Muscle of arm (tissue), 14 donors: ENCODE results near the gene PRPF19. TPM values are rescaled to one million over a fixed set of nuclear protein-coding genes. Genes with fewer than 3 reads are reported as not detected.
A peak's percentile ranks its signal among the peaks of the same experiment; 100 is the strongest.

Source experiments
- DNase-seq: peaks from one replicate; pipeline ENCODE4 v3.0.0-alpha.2; 2013
- long read RNA-seq, 11 donors: transcript quantifications; one replicate each; lab custom pipeline, GENCODE V29; 2026
- polyA plus RNA-seq, 12 donors: library from polyadenylated mRNA; unstranded; fragments of 120-200 nt; gene quantifications; one replicate each; pipeline ENCODE4 v1.2.1, GENCODE V29; 2013; ENCODE audit not compliant: insufficient read length in 12 of 12

PRPF19 gene
- polyA plus RNA-seq = 10 to 100 TPM in 11 of 12 donors, not detected in 1; 53.4 to 83.9 (median 64.8) TPM
- long read RNA-seq, donor 1, transcript PRPF19-201 (16 exons, 2,157 nt) = major isoform, 15 of 41 reads
- long read RNA-seq, donor 1, partial matches to known transcripts = 26 of 41 reads
- long read RNA-seq, donor 1, other reads (novel, unspliced or antisense) = 0 of 41 reads
- long read RNA-seq, donor 2, transcript PRPF19-201 (16 exons, 2,157 nt) = major isoform, 16 of 22 reads
- long read RNA-seq, donor 2, partial matches to known transcripts = 5 of 22 reads
- long read RNA-seq, donor 2, other reads (novel, unspliced or antisense) = 0 of 22 reads
- long read RNA-seq, donor 3, transcript PRPF19-201 (16 exons, 2,157 nt) = major isoform, 7 of 19 reads
- long read RNA-seq, donor 3, partial matches to known transcripts = 12 of 19 reads
- long read RNA-seq, donor 3, other reads (novel, unspliced or antisense) = 0 of 19 reads
- long read RNA-seq, donor 4, transcript PRPF19-201 (16 exons, 2,157 nt) = major isoform, 5 of 5 reads
- long read RNA-seq, donor 4, partial matches to known transcripts = 0 of 5 reads
- long read RNA-seq, donor 4, other reads (novel, unspliced or antisense) = 0 of 5 reads
- long read RNA-seq, donor 5 = 0 reads
- long read RNA-seq, donor 6, transcript PRPF19-201 (16 exons, 2,157 nt) = major isoform, 5 of 5 reads
- long read RNA-seq, donor 6, partial matches to known transcripts = 0 of 5 reads
- long read RNA-seq, donor 6, other reads (novel, unspliced or antisense) = 0 of 5 reads
- long read RNA-seq, donor 7, partial matches to known transcripts = 6 of 10 reads
- long read RNA-seq, donor 7, other reads (novel, unspliced or antisense) = 0 of 10 reads
- long read RNA-seq, donor 8, transcript PRPF19-201 (16 exons, 2,157 nt) = major isoform, 6 of 21 reads
- long read RNA-seq, donor 8, partial matches to known transcripts = 15 of 21 reads
- long read RNA-seq, donor 8, other reads (novel, unspliced or antisense) = 0 of 21 reads
- long read RNA-seq, donor 9, transcript PRPF19-201 (16 exons, 2,157 nt) = major isoform, 9 of 14 reads
- long read RNA-seq, donor 9, partial matches to known transcripts = 5 of 14 reads
- long read RNA-seq, donor 9, other reads (novel, unspliced or antisense) = 0 of 14 reads
- long read RNA-seq, donor 10, transcript PRPF19-201 (16 exons, 2,157 nt) = major isoform, 9 of 9 reads
- long read RNA-seq, donor 10, partial matches to known transcripts = 0 of 9 reads
- long read RNA-seq, donor 10, other reads (novel, unspliced or antisense) = 0 of 9 reads
- long read RNA-seq, donor 11, transcript PRPF19-201 (16 exons, 2,157 nt) = major isoform, 15 of 28 reads
- long read RNA-seq, donor 11, partial matches to known transcripts = 13 of 28 reads
- long read RNA-seq, donor 11, other reads (novel, unspliced or antisense) = 0 of 28 reads

- peak; percentile 98 for DNase-seq
Observed at GRCh38 chr11:60906132-60906972, at the start of gene PRPF19. Gene PRPF19 (minus strand): TSS chr11:60906585. CDS start chr11:60906382, 203 bp downstream.

DNA sequence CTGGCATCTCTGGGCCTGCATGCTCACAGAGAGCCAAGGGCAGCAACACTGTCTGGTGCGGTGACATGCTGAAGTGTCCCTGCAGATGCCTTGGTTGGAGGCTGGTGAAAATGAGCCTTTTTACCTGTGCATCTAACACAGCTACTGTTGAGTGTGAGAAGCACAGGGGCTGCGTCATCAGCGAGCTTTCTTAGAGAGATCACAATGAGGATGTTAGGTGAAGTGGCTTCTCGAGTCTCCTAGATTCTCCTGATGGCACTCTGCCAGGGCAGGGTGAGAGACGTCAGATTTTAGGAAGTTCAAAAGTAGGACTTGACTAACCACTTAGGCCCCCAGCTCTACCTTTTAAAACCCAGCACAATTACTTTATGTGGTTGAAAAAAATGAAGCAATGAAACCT, 49.2 kb upstream of the PRPF19 start:
- DNase-seq = no peak

DNA sequence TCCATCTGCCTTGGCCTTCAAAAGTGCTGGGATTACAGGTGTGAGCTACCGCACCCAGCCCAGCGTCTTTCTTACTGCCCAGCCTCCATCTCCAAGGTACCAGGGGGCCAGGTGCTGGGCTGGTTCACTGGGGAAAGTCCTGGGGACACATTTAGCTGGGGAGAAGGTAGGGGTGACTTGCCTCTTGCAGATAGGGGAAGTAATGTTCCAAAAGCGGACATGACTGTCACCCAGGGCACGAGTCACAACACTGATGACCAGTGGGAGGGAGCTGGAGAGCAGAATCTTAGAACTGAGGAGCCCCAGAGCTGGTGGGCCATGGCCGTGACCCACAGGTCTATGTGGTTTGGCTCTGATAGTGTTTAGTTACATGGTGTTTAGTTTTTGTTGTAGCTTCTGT, 48.0 kb upstream of the PRPF19 start:
- DNase-seq = no peak

DNA sequence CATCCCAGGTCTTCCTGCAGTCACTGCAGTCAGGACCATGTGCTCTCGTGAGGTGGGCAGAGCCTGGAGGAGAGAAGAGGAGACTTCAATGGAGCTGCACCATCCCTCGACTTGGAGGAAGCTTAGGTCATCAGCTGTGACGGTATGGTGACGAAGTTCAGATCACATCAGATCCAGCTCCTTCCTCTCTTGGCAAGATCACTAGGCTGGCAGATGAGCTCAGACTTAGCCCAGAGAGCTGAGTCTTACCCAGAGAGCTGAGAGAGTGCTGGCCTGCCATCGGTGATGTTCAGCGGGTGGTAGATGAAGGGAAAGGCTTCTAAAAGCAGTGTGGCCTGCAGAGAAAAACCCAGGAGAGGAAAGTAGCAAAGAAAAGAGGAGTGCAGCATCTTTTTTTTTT, 47.4 kb upstream of the PRPF19 start:
- no peak for DNase-seq

DNA sequence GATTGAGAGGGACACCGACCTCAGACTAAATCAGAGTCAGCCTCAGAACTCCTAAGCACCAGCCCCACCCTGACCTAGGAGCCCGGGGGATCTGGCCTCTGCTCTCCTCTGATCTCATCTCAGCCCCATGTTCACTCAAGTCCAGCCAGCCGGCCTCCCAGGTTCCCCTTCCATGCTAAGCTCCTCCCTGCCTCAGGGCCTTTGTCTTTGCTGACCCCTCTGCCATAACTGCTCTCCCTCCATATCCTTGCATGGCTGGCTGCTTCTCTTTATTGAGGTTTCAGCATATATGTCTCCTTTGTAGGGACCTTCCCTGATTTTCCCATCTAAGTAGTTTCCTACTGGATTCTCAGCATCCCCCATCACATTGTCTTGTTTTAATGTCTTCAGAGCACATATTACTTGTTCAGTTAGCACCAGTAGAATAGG, 46.4 kb upstream of the PRPF19 start:
- DNase-seq = no peak

DNA sequence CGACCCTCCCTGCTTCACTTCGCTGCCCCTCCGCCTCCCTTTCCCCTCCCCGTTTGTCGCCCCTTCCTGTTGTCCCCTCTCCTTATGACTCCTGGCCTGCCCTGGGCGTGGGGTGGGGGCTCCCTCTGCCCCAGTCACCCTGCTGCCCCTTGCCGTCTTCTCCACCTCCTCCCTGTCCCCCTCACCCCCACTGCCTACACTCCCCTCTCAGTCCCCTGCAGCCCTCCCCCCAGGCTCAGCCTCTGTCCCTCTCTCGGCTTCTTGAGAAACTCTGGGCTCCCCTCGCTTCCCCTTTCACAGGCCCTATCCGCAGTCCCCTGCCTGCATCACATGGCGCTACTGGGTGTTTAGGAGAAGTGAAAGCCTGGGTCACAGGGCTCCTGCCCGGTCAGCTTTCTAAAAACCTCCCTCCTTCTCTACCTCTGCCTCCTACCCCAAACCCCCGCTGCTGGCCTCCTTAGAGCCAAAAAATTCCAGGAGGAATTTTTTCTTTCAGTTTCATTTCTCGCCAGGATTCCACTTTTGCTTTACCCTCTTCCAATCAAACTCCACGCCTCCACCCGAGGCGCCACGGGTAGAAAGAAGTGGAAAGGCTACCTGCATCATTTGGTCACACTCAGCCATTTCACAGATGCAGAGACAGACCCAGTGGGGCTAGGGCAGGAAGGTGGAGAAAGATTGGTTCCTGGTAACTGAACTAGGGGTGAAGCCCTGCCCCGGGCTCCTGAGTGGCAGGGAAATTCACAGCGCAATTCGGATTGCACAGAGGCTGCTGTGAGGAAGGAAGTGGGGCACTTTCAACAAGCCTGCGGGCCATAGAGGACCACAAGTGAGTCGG, 45.7 kb upstream of the PRPF19 start, which contains the start of gene SLC15A3:
TSS of gene SLC15A3 (minus strand) at position 273 of the 838 bp plus-strand sequence. CDS start 625 bp downstream, outside the sequence.
- DNase-seq = peak; percentile 70

GRCh38 chr11:60951606-60951903, 45.2 kb upstream of the PRPF19 start:
- no peak for DNase-seq

DNA sequence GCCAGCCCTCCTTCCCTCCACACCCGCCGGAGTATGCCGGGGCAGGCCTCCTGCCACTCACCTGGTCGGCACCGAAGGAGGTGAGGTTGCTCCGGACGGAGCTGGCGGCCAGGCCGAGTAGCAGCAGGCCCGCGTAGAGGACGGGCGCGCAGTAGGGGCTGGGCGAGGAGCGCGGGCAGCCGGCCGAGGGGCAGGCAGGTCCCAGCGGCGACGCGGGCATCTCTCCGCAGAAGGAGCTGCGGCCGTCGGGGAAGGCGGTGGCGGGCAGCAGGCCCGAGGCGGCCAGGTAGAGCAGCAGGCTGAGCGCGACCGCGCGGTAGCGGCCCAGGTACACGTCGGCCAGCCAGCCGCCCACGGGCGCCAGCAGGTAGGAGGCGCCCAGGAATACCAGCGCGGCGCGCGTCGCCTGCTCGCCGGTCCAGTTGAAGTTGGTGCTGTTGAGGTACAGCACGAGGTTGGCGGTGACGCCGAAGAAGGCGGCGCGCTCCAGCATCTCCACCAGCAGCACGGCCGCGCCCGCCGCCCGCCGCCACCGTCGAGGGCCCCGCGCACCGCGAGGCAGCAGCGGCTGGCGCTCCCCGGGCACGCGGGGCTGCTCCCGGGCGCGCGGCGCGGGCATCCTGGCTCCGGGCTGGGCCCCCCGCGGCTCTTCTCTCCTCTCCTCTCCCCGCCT, 44.7 kb upstream of the PRPF19 start:
- DNase-seq = no peak

- no peak for DNase-seq
Observed at GRCh38 chr11:60950024-60950423, 43.6 kb upstream of the PRPF19 start.

DNA sequence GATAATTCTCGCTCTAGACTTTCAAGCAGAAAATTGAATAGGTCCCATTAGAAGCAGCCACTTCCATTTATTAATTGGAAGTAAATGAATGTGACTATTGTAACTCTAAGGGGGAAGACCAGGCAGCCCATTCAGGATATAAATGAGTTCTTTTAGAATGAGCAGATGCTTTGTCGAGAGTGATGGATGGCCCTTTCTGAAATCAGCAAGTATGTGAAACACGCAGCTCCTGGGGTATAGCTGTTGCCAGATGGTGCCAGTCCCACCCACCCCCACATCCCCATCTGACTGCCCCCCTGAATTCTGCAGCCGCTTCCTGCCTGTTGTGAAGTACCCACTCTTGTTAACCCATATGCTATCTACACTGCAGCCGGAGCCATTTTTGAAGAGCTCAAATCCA, 41.9 kb upstream of the PRPF19 start:
- DNase-seq = no peak

DNA sequence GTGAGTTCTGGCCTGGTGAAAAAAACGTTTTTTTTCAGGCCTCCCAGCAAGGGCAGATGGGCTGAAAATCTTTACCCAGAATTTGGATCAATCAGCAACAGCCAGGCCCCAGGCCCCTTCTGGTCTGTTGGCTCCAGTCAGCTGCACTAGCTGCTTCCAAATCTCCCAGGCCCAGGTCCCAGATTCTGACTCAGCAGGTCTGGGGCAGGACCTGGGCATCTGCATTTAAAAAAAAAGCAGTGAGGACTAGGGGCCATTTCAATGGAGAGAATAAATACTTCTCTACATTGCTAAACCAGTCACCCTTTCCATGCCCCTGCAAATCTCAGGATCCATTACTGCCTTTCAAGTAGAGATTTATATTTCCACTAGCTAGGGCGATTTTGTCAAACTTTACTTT, 41.3 kb upstream of the PRPF19 start:
- DNase-seq = no peak

GRCh38 chr11:60946601-60947264, 40.3 kb upstream of the PRPF19 start:
- DNase-seq = no peak

- DNase-seq = no peak
Observed at GRCh38 chr11:60945295-60945667, 38.9 kb upstream of the PRPF19 start.

- DNase-seq = no peak
Observed at GRCh38 chr11:60944490-60945294, 38.3 kb upstream of the PRPF19 start.

- no peak for DNase-seq
Observed at GRCh38 chr11:60942970-60943565, 36.7 kb upstream of the PRPF19 start.

GRCh38 chr11:60942219-60942618, 35.8 kb upstream of the PRPF19 start:
- no peak for DNase-seq

DNA sequence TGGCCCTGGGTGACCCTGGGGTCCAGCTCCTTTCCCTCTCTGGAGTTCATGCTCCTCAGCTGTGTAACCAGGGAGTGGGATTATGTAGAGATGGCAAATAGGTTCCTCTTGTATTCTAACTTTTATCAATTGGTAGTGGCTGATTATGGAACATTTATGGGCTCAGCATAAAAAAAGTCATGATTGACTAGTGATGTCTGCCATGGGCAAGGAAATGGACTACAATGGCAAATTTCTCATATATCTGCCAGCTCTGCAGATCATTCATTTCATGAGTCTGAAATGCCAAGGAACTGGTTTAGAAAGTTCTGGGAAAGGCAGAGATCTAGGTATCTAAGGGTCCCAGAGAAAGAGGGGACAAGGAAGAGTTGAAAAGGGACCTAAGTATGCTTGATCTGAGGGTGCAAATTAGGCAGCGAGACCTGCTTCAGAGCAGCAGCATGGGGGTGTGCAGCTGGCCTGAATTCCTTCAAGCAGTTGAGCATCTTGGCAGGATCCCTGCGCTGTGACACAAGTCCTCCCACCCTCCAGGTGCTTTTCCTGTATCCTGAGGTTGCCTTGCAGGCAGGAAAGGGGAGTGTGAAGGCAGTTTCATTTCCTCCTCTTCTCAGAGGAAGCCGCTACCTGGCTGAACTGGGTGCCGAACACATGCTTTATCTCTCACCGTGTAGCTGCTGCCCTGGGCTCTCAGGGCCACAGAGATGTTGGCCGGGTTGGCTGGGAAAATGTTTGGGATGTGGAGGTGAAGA, 35.2 kb upstream of the PRPF19 start:
- no peak for DNase-seq
